ENCODE data around the gene PROSER3. TPM values are rescaled to one million over a fixed set of nuclear protein-coding genes. Genes with fewer than 3 reads are reported as not detected.
"Not testable (repeated sequence)": the region's sequence is repeated elsewhere in the genome, so short reads cannot be mapped to it uniquely, and the experiment has no call there.

PROSER3 gene
- total and polyA plus RNA-seq, 2 experiments from 2014 or later = 12.2 to 26.5 TPM

DNA sequence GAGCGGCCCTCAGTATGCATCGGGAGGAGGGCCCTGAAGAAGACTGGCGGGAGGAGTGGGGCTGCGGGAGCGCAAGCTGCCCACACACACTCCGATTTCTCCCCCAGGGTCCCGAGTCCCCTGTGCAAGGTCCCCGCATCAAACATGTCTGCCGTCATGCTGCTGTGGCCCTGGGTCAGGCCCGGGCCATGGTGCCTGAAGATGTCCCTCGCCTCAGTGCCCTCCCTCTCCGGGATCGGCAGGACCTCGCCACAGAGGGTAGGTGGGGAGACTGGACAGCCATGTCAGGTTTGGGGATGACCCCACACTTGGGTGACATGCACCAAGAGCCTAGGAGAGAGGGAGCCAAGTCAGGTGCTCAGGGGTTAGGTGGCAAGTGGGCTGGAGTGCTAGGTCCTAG, 35.5 kb upstream of the PROSER3 start:
- Histone ChIP-seq H3K4me2 (no peak overlapping the region), H3K4me3 (no peak overlapping the region), H3K79me2 (peaks cover 42% of the 10 kb centered on the region), H3K36me3 (replicated peaks; ENCODE audit: insufficient read depth, low read depth) (no peaks in the 10 kb centered on the region), H2AFZ (no peak overlapping the region), H3K27ac (no peak overlapping the region), H3K4me1 (ENCODE audit: insufficient read depth) (peaks cover 6% of the 10 kb centered on the region), H3K9me2 (replicated peaks; ENCODE audit: insufficient read depth) (no peaks in the 10 kb centered on the region), H3K27me3 (no peaks in the 10 kb centered on the region), H4K20me1 (ENCODE audit: insufficient read depth, poor library complexity, severe bottlenecking) (peaks cover 25% of the 10 kb centered on the region), H3K9me3 (ENCODE audit: low read depth) (no peaks in the 10 kb centered on the region)
- no peak for TF ChIP-seq CTCF (IDR thresholded peaks at IDR 0.05; ENCODE audit: poor library complexity)
- TF ChIP-seq EZH2phosphoT487 (IDR thresholded peaks at IDR 0.05; ENCODE audit: low read depth, severe bottlenecking, unreplicated experiment) = no peak
- TF ChIP-seq EZH2 (IDR thresholded peaks at IDR 0.05; ENCODE audit: borderline replicate concordance) = no peak
- no peak for DNase-seq (ENCODE audit: low spot score)
- 97% methylated on average over 14 of the region's 14 CpGs for WGBS (ENCODE audit: low lambda C conversion rate, missing lambda C conversion rate)

DNA sequence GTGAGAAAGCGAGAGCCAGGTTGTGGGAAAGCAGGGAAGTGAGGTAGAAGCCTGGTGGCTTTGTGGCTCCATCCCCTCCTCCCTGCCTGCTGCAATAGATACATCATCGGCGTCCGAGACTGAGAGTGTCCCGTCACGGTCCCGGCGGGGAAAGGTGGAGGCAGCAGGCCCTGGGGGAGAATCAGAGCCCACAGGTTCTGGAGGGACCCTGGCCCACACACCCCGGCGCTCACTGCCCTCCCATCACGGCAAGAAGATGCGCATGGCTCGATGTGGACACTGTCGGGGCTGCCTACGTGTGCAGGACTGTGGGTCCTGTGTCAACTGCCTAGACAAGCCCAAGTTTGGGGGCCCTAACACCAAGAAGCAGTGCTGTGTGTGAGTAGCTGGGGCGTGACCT, 35.1 kb upstream of the PROSER3 start:
- H3K9me2 ChIP-seq (replicated peaks; ENCODE audit: insufficient read depth) = no peaks in the 10 kb centered on the region
- WGBS (ENCODE audit: low lambda C conversion rate, missing lambda C conversion rate) = 97% methylated on average over 16 of the region's 16 CpGs
- H3K9me3 ChIP-seq (ENCODE audit: low read depth) = no peaks in the 10 kb centered on the region
- no peak overlapping the region for H3K27ac ChIP-seq
- H3K4me1 ChIP-seq (ENCODE audit: insufficient read depth) = peaks cover 6% of the 10 kb centered on the region
- H3K4me3 ChIP-seq = no peak overlapping the region
- H3K36me3 ChIP-seq (replicated peaks; ENCODE audit: insufficient read depth, low read depth) = no peaks in the 10 kb centered on the region
- DNase-seq (ENCODE audit: low spot score) = no peak
- H3K27me3 ChIP-seq = no peaks in the 10 kb centered on the region
- H3K79me2 ChIP-seq = peaks cover 42% of the 10 kb centered on the region
- peaks cover 25% of the 10 kb centered on the region for H4K20me1 ChIP-seq (ENCODE audit: insufficient read depth, poor library complexity, severe bottlenecking)
- H3K4me2 ChIP-seq = no peak overlapping the region
- no peak overlapping the region for H2AFZ ChIP-seq
- TF ChIP-seq CTCF (IDR thresholded peaks at IDR 0.05; ENCODE audit: poor library complexity) (no peak), EZH2phosphoT487 (IDR thresholded peaks at IDR 0.05; ENCODE audit: low read depth, severe bottlenecking, unreplicated experiment) (no peak), EZH2 (IDR thresholded peaks at IDR 0.05; ENCODE audit: borderline replicate concordance) (no peak)

- H3K9me3 ChIP-seq (ENCODE audit: low read depth) = no peaks in the 10 kb centered on the region
- H3K36me3 ChIP-seq (replicated peaks; ENCODE audit: insufficient read depth, low read depth) = no peaks in the 10 kb centered on the region
- H2AFZ ChIP-seq = no peak overlapping the region
- 95% methylated on average over 16 of the region's 24 CpGs for WGBS (ENCODE audit: low lambda C conversion rate, missing lambda C conversion rate)
- H3K27ac ChIP-seq = no peak overlapping the region
- TF ChIP-seq EZH2phosphoT487 (IDR thresholded peaks at IDR 0.05; ENCODE audit: low read depth, severe bottlenecking, unreplicated experiment) (no peak), CTCF (IDR thresholded peaks at IDR 0.05; ENCODE audit: poor library complexity) (no peak), EZH2 (IDR thresholded peaks at IDR 0.05; ENCODE audit: borderline replicate concordance) (no peak)
- no peak overlapping the region for H3K4me2 ChIP-seq
- H3K4me3 ChIP-seq = no peak overlapping the region
- no peaks in the 10 kb centered on the region for H3K9me2 ChIP-seq (replicated peaks; ENCODE audit: insufficient read depth)
- DNase-seq (ENCODE audit: low spot score) = no peak
- H3K79me2 ChIP-seq = peaks cover 36% of the 10 kb centered on the region
- H4K20me1 ChIP-seq (ENCODE audit: insufficient read depth, poor library complexity, severe bottlenecking) = peaks cover 24% of the 10 kb centered on the region
- peaks cover 6% of the 10 kb centered on the region for H3K4me1 ChIP-seq (ENCODE audit: insufficient read depth)
- no peaks in the 10 kb centered on the region for H3K27me3 ChIP-seq
Observed at GRCh38 chr19:35723671-35724070, 34.3 kb upstream of the PROSER3 start.

DNA sequence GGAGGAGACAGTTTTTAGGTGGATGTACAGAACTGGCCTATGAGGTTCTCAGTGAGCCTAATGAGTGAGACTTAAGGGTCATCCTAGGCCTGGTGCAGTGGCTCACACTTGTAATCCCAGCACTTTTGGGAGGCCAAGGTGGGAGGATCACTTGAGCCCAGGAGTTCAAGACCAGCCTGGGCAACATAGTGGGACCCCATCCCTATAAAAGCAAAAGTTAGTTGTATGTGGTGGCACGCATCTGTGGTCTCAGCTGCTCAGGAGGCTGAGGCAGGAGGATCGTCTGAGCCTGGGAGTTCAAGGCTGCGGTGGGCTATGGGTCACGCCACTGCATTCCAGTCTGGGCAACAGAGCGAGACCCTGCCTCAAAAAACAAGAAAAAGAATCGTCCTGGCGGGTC, 33.8 kb upstream of the PROSER3 start:
- not testable (repeated sequence) for H3K27ac ChIP-seq; H3K9me2 ChIP-seq (replicated peaks; ENCODE audit: insufficient read depth); H3K36me3 ChIP-seq (replicated peaks; ENCODE audit: insufficient read depth, low read depth); DNase-seq (ENCODE audit: low spot score); H3K4me3 ChIP-seq; H3K4me1 ChIP-seq (ENCODE audit: insufficient read depth); H2AFZ ChIP-seq; H3K27me3 ChIP-seq; H3K9me3 ChIP-seq (ENCODE audit: low read depth); H3K4me2 ChIP-seq
- Histone ChIP-seq H3K79me2 (peaks cover 31% of the 10 kb centered on the region), H4K20me1 (ENCODE audit: insufficient read depth, poor library complexity, severe bottlenecking) (peaks cover 19% of the 10 kb centered on the region)
- 96% methylated on average over 7 of the region's 7 CpGs for WGBS (ENCODE audit: low lambda C conversion rate, missing lambda C conversion rate)
